Measurements from ENCODE around the gene TMPRSS7.

DNA sequence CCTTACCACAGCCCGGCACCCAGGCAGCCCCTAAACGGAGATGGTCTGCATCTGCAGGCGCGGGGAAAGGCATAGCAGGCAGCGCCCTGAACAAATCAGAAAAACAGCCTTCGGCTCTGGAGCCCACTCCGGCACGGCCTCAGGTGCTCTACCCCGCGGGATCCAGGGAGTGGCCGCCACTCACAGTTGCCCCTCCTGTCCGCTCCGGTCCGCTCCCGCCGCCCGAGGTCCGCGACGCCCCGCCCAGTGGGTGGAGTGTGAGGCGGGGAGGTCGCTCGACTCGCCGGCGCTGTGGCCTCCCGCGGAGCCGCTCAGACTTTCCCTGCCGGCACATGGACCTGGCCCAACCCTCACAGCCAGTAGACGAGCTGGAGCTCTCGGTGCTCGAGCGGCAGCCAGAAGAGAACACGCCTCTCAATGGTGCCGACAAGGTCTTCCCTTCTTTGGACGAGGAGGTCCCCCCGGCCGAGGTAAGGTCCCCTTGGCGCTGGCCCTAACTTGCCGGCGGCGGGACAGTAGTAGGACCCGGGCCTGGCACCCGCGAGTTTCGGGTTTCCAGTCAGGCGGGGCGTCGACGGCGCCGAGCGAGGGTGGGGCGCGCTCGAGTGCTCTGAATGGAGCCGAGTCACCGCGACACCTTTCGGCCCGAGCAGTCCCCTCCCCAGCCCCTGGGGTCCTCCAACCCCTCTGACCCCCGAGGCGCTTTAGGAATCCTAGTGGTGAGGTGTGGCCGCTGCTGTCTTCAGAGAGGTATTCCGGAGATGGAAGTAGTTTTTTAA is 51.7 kb downstream of the TMPRSS7 start, which contains the start of gene C3orf52:
- TF ChIP-seq SIN3A (IDR thresholded peaks at IDR 0.05; ENCODE audit: borderline replicate concordance, insufficient read depth, low read depth, low read length): no peak
- TF ChIP-seq, protein P1, sequence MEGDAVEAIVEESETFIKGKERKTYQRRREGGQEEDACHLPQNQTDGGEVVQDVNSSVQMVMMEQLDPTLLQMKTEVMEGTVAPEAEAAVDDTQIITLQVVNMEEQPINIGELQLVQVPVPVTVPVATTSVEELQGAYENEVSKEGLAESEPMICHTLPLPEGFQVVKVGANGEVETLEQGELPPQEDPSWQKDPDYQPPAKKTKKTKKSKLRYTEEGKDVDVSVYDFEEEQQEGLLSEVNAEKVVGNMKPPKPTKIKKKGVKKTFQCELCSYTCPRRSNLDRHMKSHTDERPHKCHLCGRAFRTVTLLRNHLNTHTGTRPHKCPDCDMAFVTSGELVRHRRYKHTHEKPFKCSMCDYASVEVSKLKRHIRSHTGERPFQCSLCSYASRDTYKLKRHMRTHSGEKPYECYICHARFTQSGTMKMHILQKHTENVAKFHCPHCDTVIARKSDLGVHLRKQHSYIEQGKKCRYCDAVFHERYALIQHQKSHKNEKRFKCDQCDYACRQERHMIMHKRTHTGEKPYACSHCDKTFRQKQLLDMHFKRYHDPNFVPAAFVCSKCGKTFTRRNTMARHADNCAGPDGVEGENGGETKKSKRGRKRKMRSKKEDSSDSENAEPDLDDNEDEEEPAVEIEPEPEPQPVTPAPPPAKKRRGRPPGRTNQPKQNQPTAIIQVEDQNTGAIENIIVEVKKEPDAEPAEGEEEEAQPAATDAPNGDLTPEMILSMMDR (IDR thresholded peaks at IDR 0.05): no peak
- TF ChIP-seq, protein P2, sequence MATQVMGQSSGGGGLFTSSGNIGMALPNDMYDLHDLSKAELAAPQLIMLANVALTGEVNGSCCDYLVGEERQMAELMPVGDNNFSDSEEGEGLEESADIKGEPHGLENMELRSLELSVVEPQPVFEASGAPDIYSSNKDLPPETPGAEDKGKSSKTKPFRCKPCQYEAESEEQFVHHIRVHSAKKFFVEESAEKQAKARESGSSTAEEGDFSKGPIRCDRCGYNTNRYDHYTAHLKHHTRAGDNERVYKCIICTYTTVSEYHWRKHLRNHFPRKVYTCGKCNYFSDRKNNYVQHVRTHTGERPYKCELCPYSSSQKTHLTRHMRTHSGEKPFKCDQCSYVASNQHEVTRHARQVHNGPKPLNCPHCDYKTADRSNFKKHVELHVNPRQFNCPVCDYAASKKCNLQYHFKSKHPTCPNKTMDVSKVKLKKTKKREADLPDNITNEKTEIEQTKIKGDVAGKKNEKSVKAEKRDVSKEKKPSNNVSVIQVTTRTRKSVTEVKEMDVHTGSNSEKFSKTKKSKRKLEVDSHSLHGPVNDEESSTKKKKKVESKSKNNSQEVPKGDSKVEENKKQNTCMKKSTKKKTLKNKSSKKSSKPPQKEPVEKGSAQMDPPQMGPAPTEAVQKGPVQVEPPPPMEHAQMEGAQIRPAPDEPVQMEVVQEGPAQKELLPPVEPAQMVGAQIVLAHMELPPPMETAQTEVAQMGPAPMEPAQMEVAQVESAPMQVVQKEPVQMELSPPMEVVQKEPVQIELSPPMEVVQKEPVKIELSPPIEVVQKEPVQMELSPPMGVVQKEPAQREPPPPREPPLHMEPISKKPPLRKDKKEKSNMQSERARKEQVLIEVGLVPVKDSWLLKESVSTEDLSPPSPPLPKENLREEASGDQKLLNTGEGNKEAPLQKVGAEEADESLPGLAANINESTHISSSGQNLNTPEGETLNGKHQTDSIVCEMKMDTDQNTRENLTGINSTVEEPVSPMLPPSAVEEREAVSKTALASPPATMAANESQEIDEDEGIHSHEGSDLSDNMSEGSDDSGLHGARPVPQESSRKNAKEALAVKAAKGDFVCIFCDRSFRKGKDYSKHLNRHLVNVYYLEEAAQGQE (IDR thresholded peaks at IDR 0.05; ENCODE audit: insufficient read depth in 1 of 2, low read depth in 2 of 2, low read length in 1 of 2): no peak
- peak; percentile 76 for TF ChIP-seq POLR2AphosphoS5 (IDR thresholded peaks at IDR 0.05; ENCODE audit: low read depth, low read length)
- TF ChIP-seq TCF7L2 (IDR thresholded peaks at IDR 0.05; ENCODE audit: low read depth, low read length): no peak
